Ecto neural progenitor cell (in vitro differentiated cells): ENCODE measurements around the gene RABGAP1.

Experiments used
- DNase-seq: peaks from one replicate; pipeline ENCODE4 v3.0.0-alpha.2; 2018; ENCODE audit warnings: low spot score

Gene RABGAP1

DNA sequence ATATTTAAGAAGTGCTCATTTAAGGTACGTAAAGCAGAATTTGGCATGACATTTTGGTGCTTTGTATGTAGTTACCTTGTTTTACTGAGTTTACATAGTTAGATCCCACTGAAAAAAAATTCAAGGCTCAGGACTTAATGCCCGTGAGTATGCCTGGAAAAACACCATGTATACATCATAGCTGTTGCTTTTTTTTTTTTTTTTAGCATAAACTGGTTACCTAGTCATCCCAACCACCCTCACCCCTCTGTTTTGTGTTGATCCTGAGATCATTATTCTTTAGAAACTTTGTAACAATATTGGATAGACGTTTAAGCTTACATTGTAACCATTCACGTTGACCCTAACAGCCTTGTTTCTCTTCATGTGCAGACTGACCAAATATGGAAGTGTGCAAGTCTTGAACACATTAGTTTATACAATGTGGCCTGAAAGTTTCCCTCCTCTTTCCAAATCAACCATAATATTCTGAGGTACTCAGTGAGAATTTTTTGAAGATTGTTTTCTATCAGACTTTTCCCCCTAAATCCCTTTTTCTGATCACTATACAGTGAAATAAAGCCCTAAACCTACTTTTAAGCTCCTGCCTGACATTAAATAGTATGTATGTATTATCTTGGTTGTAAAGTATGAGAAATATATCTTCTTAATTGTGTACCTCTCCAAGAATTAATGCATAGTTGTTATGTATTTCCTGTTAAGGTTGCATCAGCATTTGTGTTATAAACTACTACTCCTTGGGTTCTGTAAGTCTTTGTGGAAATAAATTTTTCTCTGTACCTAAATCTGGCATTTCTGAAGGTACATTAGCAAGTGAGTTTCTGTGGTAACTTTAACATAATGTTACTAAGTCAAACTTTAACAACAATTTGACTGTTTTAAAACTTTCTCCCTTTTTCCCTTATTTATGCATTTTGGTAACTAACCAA, 4.4 kb downstream of the RABGAP1 start:
- DNase-seq = no peak

GRCh38 chr9:122946461-122947005, 5.7 kb downstream of the RABGAP1 start:
- no peak for DNase-seq

- DNase-seq = no peak
Measured at GRCh38 chr9:122948313-122948712, 7.5 kb downstream of the RABGAP1 start.

DNA sequence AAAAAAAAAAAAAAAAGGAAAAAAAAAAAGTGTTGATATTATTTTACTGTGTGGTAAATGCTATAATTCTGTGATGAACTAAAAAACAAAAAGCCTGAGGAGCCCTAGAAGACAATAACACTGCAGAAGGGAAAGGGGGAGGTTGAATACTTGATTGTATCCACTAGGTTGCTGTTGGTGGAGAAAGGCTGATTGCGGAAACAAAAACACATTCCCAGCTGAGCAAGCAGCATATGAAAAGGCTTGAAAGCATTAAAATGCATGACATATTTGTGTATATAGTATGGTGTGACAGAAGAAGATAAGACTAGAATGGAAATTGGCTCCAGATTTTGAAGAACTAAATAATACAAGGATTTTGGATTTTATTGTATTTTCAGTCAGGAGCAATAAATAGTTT, 8.9 kb downstream of the RABGAP1 start:
- DNase-seq = no peak

DNA sequence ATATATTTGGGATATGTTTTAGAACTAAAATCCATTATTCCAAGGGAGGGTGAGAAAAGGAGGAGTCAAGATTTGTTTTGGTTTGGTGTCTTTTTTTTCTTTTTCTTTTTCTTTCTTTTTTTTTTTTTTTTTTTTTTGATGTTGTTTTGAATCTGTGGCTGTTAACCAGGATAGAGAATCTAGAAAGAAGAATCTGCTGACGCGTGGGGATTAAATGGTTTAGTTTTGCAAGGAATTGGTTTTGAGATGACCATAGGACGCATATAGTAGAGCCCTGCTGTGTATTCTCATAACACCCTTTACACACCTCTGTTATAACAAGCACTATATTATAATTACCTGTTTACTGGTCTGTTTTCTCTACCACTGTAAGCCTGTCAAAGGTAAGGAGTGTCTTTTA, 9.4 kb downstream of the RABGAP1 start:
- DNase-seq = no peak

- no peak for DNase-seq
Measured at GRCh38 chr9:122951056-122951455, 10.2 kb downstream of the RABGAP1 start.

DNA sequence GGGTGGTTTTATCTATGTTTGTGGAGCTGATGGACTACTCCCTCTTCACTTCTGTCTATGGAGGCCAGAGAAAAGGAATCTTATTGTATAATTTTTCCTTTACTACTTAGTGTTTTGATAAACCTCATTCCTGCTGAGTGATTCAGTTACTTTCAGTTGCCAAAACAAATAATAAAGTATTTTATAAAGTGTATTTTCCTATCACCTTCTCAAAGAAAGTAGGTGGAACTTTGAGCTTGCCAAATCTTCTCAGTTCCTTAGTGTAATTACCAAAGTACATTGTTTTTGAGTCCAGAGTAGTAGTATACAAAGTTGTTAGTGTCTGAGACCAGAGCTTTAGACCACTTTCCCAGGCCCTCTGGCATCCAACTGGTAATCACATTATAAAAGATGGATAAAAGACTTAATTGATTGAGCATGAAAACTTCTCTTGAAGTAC, 13.5 kb downstream of the RABGAP1 start:
- DNase-seq = no peak

DNA sequence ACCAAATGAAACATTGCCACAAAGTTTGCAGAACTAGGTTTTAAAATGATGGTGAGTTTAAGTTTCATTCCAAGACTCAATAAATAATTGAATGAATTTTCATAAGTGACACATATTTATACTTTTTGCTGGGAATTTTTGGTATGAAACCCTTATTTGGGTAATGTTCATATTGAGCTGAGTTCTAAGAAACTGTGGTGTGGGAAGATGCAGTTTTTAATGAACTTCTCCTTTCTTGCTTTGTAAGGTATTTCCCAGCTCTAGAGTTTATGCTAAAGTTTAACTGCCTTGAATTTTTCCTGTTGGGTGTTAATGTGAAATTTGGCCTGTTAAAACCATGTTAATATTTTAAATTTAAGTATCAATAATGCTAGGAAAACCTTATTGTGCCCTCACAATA, 15.1 kb downstream of the RABGAP1 start:
- DNase-seq = no peak

- DNase-seq = no peak
Measured at GRCh38 chr9:122961139-122961538, 20.3 kb downstream of the RABGAP1 start.

- DNase-seq = no peak
Measured at GRCh38 chr9:122975196-122975595, 34.4 kb downstream of the RABGAP1 start.

DNA sequence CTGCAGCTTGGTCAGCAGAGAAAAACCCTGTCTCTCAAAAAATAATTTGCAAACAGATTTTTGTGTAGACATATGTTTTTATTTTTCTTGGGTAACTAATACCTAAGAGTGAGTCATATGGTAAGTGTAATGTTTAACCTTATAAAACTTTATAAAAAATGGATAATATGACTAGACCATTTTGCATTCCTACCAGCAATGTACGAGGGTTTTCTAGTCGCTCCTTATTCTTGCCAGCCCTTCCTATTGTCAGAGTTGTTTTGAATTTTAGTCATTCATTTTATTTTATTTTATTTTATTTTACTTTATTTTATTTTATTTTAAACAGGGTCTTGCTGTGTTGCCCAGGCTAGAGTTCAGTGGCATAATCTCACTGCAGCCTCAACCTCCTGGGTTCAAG, 37.8 kb downstream of the RABGAP1 start:
- DNase-seq = no peak

DNA sequence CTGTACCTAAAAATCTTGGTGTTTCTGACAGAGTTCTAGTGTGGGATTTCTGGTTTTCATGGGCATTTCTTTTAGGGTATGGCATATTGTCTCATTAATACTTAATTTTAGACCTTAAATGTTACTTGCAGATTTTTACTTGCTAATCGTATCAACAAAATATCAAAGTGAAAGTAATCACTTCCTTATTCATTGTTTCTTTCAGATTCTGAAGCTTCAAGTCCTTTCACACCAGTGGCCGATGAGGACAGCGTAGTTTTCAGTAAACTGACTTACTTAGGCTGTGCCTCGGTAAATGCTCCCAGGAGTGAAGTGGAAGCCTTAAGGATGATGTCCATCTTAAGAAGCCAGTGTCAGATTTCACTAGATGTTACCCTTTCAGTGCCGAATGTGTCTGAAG, 45.2 kb downstream of the RABGAP1 start:
- no peak for DNase-seq

DNA sequence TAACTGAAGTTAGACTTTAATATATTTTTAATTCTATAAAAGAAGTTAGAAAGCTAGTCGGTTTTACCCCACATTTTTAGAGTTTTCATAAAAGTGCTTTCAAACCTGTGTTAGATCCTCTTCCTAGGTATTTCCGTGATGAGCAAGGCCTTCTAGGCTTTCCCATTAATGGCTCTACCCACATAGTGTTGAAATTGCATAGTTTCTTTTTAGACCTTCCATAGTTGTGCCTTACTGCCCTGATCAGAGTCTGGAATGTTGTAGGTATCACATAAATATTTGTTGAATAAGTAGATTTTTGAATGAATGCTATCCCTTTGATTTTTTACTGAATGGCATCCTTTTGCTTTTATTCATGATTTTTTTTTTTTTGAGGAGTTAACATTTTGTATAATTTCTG, 47.3 kb downstream of the RABGAP1 start:
- DNase-seq = no peak

GRCh38 chr9:122988920-122989621, 48.3 kb downstream of the RABGAP1 start:
- DNase-seq = no peak

DNA sequence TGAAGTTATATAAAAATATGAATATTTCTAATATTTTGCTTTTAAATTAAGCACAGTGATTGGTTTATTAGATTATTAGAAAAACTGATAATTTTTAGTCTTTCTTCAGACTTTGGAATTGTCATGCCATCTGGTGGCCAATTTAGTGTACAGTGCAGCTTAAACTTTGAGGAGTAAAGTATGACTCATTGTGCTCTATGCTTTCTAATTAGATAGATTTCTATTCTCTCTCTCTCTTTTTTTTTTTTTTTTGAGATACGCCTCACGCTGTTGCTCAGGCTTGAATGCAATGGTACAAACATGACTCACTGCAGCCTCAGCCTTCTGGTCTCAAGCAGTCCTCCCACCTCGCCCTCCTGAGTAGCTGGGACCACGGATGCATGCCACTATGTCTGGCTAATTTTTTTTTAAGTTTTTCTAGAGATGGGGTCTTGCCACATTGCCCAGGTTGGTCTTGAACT, 50.6 kb downstream of the RABGAP1 start:
- DNase-seq = no peak

GRCh38 chr9:122996586-122996985, 55.8 kb downstream of the RABGAP1 start:
- DNase-seq = no peak

- no peak for DNase-seq
Measured at GRCh38 chr9:122998448-122998847, 57.6 kb downstream of the RABGAP1 start.

- DNase-seq = no peak
Measured at GRCh38 chr9:123000371-123001068, 59.7 kb downstream of the RABGAP1 start.

- DNase-seq = no peak
Measured at GRCh38 chr9:123002754-123003153, 61.9 kb downstream of the RABGAP1 start.

DNA sequence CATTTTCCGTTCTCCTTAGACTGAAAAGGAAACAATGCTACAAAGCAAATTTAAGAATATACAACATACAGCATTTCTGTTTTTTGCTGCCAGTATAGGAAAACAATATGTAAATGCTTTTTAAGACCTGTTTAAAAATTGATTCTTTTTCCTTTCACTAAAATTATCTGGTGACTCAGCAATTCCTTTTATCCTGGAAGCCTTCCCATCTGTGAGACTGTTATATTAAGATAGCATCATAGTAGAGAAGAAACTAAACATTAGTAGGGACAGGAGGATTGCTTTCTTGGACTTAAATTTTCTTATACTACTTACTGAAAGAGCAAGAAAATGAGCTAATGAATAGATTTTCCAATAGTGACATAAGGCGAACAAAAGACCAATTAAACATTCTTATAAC, 62.6 kb downstream of the RABGAP1 start:
- DNase-seq = no peak

DNA sequence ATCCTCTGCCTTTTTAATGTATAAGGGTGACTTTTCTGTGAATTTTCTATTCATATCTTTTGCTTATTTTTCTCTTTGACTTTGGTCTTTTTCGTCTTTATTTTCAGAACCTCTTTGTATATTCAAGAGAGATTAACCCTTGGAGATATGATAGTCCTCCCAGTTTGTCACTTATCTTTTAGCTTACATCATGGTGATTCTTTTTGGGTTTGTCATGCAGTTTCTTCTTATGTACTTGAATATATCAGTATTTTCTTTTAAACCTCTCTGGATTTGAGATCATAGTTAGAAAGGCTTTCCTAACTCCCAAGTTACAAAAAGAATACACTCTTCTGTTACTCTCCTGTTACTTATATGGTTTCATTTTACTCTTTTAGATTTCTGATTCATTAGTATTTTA, 65.1 kb downstream of the RABGAP1 start:
- no peak for DNase-seq

DNA sequence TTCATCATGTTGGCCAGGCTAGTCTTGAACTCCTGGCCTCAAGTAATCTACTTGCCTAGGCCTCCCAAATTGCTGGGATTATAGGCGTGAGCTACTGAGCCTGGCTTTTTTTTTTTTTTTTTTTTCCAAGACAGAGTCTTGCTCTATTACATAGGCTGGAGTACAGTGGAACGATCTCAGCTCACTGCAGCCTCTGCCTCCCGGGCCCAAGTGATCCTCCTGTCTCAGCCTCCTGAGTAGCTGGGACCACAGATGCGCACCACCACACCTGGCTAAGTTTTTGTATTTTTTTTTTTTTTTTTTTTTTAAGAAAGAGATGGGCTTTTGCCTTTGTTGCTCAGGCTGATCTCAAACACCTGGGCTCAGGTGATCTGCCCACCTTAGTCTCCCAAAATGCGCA, 66.4 kb downstream of the RABGAP1 start:
- DNase-seq = no peak
